ENCODE results near the gene TP73.

The TP73 gene

DNA sequence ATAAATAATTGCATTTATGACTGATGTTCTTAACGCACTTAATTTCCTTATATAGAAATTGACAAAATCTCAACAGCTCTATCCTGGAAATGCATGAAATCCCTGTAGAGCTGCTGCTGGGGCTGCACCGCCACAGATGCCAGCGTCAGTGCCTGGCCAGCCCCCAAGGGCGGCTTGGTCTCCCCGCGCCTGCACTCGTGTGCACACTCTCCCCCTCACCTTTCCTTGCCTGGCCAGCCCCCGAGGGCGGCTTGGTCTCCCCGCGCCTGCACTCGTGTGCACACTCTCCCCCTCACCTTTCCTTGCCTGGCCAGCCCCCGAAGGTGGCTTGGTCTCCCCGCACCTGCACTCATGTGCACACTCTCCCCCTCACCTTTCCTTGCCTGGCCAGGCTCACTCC is 16.2 kb upstream of the TP73 start:
- no peak for DNase-seq
- TF ChIP-seq GATA1 (IDR thresholded peaks at IDR 0.05; ENCODE audit: low read depth, low read length) (no peak), POLR2A (IDR thresholded peaks at IDR 0.05; ENCODE audit: low read length) (no peak)

DNA sequence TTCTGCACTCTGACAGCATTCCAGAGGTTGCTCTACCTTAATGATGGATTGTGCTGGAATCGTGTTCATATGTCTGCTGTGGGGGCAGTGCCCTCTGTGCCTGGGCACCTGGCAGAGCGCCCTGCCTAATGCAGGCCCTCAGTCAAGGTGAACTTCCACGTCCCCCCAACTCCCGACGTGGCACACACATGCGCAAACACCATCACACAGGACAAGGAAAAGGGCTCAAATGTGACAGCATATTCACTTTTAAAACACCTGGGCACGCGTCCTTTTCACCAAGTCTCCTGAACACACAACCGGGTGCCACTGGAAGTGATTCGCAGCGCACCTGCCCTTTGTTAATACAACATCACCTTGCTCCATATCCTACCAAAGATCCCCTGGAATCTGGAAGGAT is 15.8 kb upstream of the TP73 start:
- DNase-seq = no peak
- TF ChIP-seq GATA1 (IDR thresholded peaks at IDR 0.05; ENCODE audit: low read depth, low read length) = no peak
- no peak for TF ChIP-seq POLR2A (IDR thresholded peaks at IDR 0.05; ENCODE audit: low read length)

- TF ChIP-seq GATA1 (IDR thresholded peaks at IDR 0.05; ENCODE audit: low read depth, low read length) = no peak
- TF ChIP-seq POLR2A (IDR thresholded peaks at IDR 0.05; ENCODE audit: low read length) = no peak
- DNase-seq = no peak
Measured at GRCh38 chr1:3638027-3638426, 14.3 kb upstream of the TP73 start.

- TF ChIP-seq POLR2A (IDR thresholded peaks at IDR 0.05; ENCODE audit: low read length) (no peak), GATA1 (IDR thresholded peaks at IDR 0.05; ENCODE audit: low read depth, low read length) (no peak)
- DNase-seq = no peak
Measured at GRCh38 chr1:3638676-3639075, 13.6 kb upstream of the TP73 start.

DNA sequence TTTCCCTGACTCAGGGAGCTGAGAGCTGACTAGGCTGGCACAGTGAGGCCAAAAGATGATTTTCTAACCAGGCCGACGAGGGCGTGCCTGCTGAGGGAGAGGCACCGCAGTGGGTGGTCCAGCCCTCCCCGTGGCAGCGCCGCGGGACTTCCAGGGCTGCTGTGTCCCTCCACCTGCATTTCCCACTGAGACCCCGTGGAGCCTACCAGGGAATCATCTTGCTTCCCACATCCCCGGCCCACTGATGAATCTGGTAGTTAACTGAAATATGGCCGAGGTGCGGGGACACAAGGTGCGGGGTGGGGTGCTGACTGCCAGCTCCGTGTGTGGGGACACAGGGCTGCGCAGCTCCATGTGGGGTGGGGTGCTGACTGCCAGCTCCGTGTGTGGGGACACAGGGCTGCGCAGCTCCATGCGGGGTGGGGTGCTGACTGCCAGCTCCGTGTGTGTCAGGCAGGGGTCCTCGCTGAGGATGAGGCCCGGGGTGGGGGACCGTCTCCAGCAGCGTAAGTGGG is 12.9 kb upstream of the TP73 start:
- no peak for DNase-seq
- no peak for TF ChIP-seq POLR2A (IDR thresholded peaks at IDR 0.05; ENCODE audit: low read length)
- TF ChIP-seq GATA1 (IDR thresholded peaks at IDR 0.05; ENCODE audit: low read depth, low read length) = no peak

DNA sequence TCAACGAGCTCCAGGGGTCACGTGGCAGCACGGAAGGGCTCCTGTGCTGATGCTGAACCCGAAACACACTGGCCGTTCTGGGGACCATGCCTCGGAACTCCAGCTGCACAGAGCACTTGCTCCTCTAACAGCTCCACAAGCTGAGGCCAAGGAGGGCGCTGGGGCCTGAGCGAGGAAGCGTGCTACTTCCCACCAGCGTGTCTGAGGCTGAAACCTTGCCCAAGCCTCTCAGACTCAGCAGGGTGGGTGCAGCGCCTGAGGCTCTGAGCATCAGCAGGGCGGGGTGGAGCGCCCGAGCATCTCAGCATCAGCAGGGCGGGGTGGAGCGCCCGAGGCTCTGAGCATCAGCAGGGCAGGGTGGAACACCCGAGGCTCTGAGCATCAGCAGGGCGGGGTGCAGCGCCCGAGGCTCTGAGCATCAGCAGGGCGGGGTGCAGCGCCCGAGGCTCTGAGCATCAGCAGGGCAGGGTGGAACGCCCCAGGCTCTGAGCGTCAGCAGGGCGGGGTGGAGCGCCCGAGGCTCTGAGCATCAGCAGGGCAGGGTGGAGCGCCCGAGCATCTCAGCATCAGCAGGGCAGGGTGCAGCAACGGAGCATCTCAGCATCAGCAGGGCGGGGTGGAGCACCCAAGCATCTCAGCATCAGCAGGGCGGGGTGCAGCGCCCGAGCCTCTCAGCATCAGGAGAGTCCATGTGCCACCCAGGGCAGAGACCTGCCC is 12.0 kb upstream of the TP73 start:
- DNase-seq = no peak
- TF ChIP-seq GATA1 (IDR thresholded peaks at IDR 0.05; ENCODE audit: low read depth, low read length) (no peak), POLR2A (IDR thresholded peaks at IDR 0.05; ENCODE audit: low read length) (no peak)

DNA sequence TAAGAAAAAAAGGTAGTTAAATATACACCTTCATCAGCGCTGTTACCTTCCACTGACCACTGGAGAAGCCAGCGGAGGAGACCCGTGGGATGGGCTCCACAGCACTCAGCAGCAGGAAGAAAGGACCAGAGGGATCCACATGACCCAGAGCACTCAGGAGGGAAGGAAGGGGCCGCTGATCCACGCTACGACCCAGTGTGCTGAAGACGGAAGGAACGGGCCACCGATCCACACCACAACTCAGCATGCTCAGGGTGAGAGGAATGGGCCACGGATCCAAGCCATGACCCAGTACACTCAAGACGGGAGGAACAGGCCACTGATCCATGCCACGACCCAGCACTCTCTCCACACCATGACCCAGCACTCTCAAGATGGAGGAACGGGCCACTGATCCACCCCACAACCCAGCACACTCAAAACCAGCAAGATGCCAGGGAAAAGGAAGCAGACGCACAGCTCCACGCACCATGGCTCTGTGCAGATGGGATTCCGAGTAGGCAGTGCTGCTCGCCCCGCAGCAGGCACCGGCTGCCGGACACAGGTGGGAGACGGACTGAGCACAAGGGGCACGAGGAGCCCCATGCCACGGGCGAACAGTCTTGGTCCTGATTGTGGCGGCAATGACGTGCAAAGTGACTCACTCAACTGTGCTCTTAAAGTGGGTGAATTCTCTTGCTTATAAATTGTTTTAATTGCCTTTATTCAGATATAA is 11.1 kb upstream of the TP73 start:
- no peak for DNase-seq
- TF ChIP-seq GATA1 (IDR thresholded peaks at IDR 0.05; ENCODE audit: low read depth, low read length) = no peak
- no peak for TF ChIP-seq POLR2A (IDR thresholded peaks at IDR 0.05; ENCODE audit: low read length)

DNA sequence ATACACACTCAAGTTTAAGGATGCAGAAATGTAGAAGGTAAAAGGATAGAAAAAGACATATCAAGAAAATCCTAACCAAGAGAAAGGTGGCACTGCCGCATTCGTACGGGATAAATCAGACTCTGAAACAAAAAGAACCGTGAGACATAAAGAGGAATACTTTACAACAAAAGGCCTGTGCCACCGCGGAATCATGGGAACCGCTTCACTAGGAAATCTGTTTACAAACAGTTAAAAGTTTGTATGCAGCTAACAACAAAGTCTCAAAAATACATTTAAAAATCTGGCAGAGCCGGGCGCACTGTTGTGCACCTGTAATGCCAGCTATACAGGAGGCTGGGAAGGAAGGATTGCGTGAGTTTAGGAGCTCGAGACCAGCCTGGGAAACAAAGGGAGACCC is 10.5 kb upstream of the TP73 start:
- TF ChIP-seq GATA1 (IDR thresholded peaks at IDR 0.05; ENCODE audit: low read depth, low read length) (no peak), POLR2A (IDR thresholded peaks at IDR 0.05; ENCODE audit: low read length) (no peak)

DNA sequence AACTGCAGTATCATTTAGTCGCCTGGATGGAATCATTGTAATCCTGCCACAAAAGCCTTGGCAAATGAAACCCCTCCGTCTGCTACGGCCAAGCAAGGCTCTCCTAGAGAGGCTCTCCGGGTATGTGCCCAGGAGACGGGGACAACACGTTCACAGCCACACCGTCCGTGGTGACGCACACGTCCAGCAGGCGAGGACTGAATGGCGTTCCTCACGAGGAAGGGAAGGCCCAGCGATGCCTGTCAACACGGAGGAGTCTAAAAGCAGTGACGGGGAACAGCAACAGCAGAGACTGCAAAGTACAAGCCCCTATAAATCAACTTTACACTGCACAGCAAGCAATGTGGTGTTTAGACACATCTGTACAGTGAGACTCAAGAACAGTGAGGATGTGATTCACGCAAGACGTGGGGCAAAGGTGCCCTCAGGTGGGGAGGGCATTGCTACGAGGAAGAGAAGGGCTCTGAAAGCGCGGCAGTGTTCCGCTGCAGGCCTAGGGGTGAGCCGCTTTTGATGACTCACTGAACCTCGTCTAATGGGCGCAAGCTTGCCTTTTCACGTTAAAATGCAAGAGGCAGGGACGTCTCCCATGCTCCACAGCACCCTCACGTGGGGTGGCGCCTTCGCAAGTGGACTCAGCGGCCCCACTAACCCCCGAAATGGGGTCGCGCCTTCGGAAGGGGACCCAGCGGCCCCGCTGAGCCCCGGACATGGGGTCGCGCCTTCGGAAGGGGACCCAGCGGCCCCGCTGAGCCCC is 9.2 kb upstream of the TP73 start:
- TF ChIP-seq GATA1 (IDR thresholded peaks at IDR 0.05; ENCODE audit: low read depth, low read length) = no peak
- TF ChIP-seq POLR2A (IDR thresholded peaks at IDR 0.05; ENCODE audit: low read length) = no peak
- no peak for DNase-seq

More for the DNA sequence above, 10.5 kb upstream of the TP73 start:
- DNase-seq = no peak

- TF ChIP-seq POLR2A (IDR thresholded peaks at IDR 0.05; ENCODE audit: low read length) (no peak), GATA1 (IDR thresholded peaks at IDR 0.05; ENCODE audit: low read depth, low read length) (no peak)
- DNase-seq = no peak
Measured at GRCh38 chr1:3644273-3644672, 8.0 kb upstream of the TP73 start.

DNA sequence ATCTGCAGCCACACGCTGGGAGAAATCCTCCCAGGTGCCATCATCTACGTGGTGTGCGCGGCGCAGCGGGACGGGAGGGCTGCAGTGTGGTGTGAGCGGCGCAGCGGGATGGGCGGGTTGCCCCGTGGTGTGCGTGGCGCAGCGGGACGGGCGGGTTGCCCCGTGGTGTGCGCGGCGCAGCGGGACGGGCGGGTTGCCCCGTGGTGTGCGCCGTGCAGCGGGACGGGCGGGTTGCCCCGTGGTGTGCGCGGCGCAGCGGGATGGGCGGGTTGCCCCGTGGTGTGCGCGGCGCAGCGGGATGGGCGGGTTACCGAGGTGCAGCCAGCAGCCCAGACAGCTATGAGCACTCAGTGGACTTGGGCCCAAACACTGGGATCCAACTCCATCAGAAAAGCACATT is 7.1 kb upstream of the TP73 start:
- no peak for TF ChIP-seq GATA1 (IDR thresholded peaks at IDR 0.05; ENCODE audit: low read depth, low read length)
- DNase-seq = no peak

DNA sequence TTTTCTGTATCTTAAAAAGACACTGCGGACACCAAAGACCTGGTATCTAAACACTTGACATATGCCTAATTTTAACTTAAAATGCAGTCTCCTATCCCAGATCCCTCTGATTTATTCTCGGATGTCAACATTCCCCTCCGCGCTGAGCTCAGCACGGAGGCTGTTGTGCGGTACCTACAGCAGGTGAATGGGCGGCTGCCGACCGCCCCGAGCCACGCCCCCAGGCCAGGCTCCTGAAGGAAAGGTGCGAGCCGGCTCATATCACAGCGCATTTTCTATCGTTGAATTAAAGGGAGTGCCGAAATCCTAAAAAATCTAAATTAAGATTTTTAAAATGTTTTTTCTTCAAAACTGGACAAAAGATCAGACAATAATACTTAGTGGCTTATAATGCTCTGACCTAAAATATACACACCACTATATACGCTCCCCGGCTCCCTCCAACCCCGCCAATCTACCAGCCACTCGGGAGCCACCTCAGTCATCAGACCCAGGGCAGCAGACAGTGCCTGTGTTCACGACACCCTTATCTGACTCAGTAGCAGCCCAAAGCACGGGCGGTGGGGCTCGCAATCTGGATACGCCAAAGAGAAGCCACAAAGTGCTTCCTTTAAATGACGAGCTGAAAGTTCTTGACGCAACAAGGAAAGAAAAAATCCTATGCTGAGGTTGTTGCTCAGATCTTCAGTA is 6.5 kb upstream of the TP73 start:
- DNase-seq = no peak
- no peak for TF ChIP-seq GATA1 (IDR thresholded peaks at IDR 0.05; ENCODE audit: low read depth, low read length)
- no peak for TF ChIP-seq POLR2A (IDR thresholded peaks at IDR 0.05; ENCODE audit: low read length)

DNA sequence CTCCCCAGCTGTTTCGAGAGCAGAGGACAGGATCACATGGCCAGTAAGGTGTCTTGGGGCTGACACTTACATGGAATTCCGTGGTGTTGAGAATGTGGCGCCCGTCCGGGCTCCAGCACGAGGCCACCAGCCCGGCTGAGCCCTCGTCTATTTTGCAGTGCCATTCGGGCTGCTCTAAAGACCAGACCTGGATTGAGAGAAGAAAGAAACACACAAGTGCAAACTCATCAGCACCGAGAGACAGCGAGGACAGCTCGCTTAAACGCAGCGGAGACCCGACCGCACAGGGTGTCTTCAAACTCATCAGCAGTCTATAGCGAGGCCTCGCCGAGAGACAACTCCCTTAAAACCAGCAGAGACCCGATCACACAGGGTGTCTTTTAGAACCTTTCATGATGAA is 5.7 kb upstream of the TP73 start:
- no peak for DNase-seq
- TF ChIP-seq POLR2A (IDR thresholded peaks at IDR 0.05; ENCODE audit: low read length) = no peak
- TF ChIP-seq GATA1 (IDR thresholded peaks at IDR 0.05; ENCODE audit: low read depth, low read length) = no peak
